ENCODE results near the gene IGF2R.

IGF2R gene

GRCh38 chr6:160049346-160049745 is 80.5 kb downstream of the IGF2R start:
- no peak for DNase-seq (ENCODE audit: low spot score)

DNA sequence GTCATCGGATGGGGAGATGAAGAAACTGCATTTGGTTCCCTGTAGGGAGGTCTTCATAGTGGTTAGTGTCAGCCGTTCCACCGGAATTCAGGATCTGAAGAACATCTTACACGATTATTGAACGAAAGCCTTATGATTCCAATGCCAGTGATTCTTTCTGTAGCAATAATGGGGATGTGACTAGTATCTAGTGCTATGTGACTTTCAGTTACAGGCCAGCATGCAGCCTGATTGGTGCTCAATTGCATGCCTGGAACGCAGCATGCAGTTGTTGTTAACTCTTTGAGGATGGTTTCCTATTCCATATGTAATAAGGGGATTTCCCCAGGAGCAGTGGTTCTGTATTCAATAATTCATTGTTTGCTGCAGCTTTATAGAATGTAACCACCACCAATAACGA is 81.1 kb downstream of the IGF2R start:
- DNase-seq (ENCODE audit: low spot score): no peak

DNA sequence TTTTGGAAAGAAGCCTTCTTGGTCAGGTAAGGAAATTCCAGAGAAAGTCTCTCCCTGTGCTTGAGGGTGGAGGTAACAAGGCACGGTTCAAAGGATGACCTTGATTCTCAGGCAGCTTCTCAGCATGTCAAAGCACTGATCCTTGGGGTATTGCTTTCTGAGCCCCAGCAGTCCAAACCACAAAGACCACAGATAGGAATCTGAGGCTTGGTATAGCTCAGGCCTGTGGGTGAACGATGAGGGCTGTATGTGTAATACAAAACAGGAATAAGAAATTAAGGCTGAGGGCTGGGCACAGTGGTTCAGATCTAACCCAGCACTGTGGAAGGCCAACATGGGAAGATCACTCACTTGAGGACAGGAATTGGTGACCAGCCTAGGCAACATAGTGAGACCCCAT is 82.5 kb downstream of the IGF2R start:
- no peak for DNase-seq (ENCODE audit: low spot score)

DNA sequence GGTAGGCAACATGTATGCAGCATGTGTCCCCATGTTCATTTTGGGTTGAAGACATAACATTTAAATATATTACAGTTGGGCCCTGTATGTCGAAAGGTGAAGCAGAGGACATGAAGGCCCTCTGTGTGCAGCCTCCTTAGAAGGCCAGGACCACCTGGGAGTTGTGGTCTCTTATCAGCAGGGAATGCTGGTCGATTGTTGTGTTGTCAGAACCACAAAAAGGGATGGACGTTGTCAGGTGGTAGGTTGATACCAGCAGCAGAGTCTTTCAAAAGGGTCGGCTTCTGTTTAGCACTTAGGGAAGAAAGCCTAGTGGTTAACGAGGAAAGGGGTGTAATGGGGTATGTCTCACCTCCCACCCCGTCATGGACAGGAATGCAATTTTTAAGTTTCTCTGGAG is 85.4 kb downstream of the IGF2R start:
- no peak for DNase-seq (ENCODE audit: low spot score)

DNA sequence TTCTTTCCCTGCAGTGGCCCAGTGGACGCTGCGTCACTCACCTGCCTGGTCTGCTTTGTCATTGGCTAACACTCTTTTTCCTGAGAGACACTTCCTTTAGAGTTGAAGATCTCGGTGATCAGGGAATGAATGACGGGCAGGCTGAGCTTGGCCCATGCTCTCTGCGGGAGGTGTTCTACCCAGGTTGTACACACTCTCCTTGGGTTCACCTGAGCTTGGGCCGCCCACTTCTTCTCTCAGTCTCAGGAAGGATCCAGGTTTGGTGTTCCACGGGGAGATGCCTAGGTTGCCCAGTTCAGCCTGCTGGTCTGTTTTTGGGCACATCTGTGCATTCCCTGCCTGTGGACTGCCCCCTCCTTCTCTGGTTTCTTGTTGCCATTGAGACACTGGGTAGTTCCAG is 86.0 kb downstream of the IGF2R start:
- DNase-seq (ENCODE audit: low spot score): no peak

DNA sequence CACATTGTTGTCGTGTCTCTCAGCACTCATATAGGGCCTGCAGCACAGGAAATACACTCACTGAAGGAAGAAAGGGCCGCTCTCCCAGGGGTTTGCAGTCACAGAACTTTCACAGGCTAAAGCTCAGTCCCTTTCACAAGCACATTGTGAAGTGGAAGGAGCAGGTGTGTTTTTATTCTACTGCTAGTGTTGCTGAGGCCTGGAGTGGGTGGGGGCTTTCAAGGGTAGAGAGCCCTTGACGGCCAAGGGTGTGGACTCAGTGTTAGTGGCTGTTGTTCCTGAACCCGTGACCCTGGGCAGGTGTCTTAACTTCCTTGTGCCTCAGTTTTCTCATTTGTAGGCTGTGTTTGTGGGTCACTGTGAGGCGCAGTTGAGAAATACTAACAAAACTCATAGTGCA is 86.5 kb downstream of the IGF2R start:
- DNase-seq (ENCODE audit: low spot score): no peak

- DNase-seq (ENCODE audit: low spot score): no peak
Measured at GRCh38 chr6:160055813-160056212, 86.9 kb downstream of the IGF2R start.

DNA sequence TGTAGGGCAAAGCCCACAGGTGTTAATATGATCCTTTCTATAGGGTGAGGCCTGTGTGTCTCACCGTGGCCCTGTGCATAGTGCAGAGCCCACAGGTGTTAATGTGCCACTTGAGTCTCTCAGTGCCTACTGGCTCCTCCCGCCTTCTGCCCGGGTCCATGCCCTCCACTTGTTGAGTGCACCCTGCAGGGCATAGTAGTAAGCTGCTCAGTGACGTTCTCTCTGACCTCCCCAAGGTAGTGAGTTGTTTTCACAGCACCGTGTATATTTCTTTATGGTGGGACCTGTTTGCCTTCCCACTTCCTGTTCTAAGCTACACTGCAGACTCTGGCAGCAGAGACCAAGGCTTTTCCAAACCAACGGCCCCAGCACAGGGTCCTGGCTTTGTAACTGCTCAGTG is 88.2 kb downstream of the IGF2R start:
- no peak for DNase-seq (ENCODE audit: low spot score)

DNA sequence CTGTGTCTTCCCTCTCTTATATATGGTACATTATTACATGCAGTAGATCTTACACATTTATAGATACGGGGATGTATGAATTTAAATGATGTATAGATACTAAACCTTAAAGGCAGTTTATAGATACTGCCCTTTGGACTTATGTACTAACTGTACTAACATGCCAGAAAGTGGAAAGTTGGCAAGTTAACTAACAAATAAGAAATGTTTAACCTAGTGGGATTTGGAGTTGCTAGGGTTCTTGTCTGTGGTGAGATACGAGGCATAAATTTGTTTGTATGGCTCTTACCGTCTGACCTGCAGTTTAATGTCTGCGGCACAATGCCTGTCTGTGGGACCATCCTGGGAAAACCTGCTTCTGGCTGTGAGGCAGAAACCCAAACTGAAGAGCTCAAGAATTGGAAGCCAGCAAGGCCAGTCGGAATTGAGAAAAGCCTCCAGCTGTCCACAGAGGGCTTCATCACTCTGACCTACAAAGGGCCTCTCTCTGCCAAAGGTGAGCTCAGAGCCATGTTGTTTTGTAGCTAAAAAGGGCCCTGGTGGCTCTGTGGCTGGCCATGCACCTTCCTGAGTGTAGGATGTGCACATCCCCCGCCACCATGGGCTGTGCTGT is 89.8 kb downstream of the IGF2R start:
- no peak for DNase-seq (ENCODE audit: low spot score)

DNA sequence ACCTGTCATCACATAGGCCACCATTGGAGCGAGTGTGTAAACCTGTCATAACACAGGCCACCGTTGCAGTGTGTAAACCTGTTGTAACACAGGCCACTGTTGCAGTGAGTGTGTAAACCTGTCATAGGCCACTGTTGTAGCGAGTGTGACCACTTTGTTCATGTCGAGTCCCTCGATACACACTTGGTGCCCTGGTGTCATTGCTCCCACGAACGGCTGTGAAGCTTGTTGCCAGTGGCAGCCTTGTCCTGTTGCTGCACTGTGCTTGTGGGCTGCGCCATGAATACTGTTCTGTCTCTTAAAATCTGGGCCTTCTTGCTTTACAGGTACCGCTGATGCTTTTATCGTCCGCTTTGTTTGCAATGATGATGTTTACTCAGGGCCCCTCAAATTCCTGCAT is 91.3 kb downstream of the IGF2R start:
- no peak for DNase-seq (ENCODE audit: low spot score)

DNA sequence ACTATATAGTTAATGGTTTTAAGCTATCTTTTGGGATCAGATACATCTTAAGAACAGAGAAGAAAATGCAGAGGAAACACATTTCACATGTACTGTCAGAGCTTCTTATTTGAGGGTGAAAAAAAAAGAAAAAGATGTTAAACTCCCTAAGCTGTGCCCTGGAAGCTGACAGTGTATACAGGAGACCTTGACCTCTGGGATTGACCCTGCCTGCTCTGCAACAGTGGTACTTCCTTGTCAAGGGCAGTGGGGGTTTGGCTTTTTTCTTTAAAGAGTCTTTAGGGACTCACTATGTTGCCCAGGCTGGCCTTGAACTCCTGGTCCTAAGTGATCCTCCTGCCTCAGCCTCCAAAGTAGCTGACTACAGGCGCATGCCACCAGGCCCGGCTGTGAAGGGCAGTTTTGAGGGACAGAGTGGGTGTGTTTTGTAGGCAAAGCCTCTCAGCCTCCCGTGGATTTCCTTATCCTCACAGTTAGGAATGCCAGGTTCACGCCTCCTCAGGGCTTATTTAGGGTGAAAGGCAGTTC is 92.1 kb downstream of the IGF2R start:
- DNase-seq (ENCODE audit: low spot score): no peak

DNA sequence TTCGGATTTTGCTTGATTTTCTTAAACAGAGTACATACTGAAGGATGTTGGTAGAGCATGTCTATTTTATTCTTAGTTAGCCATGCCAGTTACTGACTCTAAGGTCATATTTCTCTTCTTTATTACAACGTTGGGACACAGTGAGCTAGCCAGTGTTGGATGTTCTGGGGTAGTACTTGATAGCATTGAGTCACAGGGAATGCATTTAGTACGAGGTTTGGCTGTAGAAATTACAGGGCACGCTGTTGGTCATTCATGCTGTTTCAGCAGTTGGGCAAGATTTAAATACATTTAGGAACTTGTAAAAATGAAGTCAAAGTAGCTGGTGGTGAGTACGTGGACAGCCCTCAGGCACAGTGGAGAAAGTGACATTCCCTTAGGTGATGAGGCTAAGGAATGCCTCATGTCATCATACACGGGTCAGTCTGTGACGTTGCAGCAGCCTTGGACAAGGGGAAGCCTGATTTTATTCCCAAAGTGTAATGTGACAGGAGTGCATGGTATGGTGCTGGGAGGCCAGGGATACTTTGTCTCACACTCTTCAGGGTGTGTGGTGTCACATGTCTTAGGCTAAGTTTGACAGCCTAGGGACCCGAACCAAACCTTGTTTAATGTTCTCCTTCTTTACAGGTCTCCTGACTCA is 95.0 kb downstream of the IGF2R start:
- DNase-seq (ENCODE audit: low spot score): no peak

DNA sequence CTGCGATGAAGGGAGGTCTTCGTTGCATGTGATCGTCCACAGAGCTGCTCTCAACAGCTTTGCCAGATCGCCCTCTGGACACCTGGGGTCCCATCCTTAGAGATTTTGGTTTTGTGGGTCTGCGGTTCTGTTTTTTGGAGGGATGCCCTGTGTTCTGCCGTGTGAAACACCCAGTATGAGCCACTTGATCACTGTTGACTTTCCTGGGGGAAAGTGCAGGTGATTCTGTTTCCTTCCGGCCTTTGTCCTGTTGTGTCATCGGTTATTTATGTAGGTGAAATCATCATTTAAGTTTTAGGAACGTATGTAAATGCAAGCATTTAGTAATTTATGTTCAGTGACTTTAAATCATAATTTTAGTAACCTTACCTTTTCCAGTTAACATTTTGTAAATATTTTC is 96.3 kb downstream of the IGF2R start:
- no peak for DNase-seq (ENCODE audit: low spot score)

- DNase-seq (ENCODE audit: low spot score): no peak
Measured at GRCh38 chr6:160067564-160067963, 98.7 kb downstream of the IGF2R start.

DNA sequence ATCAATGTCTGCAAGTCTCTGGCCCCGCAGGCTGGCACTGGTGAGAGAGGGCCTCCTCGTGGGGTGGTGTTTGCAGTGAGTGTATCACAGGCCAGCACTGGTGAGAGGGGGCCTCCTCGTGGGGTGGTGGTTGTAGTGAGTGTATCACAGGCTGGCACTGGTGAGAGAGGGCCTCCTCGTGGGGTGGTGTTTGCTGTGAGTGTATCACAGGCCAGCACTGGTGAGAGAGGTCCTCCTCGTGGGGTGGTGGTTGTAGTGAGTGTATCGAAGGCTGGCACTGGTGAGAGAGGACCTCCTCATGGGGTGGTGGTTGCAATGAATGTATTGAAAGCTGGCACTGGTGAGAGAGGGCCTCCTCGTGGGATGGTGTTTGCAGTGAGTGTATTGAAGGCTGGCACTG is 99.5 kb downstream of the IGF2R start:
- DNase-seq (ENCODE audit: low spot score): no peak

DNA sequence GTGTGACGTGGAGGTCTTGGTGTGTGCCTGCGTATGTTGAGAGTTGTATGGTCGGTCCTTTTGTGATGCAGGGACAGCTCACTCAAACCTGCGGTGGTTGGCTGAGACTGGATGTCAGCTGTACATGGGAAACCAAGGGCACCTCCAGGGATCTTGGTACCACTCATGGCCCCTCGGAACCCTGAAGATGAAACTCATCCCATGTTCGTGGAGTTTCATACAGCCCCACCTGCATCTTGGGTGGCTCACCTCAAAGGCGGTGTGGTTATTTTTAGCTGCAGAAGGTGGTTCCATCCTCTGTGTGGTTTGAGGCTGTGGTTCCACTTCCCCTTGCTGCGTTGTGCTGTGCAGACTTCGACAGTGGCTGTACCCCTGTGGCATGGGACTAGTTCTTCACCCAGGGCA is 100.2 kb downstream of the IGF2R start:
- DNase-seq (ENCODE audit: low spot score): no peak

DNA sequence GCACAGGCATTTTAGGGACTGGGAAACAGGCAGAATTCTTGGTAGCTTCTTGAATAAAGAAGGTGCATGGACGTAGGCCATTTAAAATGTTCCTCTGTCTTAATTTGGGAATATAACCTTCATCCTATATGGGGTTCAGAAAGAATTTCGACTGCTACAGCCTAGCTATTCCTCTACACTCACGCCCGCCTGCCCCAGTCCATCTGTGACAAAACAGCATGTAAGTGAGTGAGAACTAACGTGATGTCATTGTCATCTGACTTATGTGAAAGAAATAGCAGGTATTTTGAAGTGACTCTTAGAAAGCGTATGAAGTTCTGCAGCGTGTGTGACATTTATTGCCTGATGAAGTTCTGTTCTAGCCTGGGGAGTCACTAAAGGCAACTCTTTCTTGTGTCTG is 100.6 kb downstream of the IGF2R start:
- no peak for DNase-seq (ENCODE audit: low spot score)

DNA sequence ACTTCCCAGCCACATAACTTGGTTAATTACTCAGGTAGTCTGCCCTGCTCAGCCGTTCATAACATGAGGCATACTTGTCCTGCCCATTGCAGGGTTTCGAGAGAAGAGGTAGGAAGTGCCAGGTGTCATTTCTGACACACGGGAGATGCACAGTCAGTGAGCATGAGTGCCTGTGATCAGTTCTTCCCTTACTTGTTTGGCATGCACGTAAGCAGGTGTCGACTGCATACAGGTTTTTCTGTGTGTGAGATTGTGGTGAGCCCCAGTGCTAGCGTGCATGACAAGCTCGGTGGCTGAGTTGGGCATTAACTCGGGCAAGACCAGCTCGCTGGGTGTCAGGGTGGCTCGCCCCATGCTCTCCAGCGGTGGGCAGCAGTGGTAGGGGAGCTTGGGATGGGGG is 101.5 kb downstream of the IGF2R start:
- no peak for DNase-seq (ENCODE audit: low spot score)

- DNase-seq (ENCODE audit: low spot score): no peak
Measured at GRCh38 chr6:160070831-160071230, 101.9 kb downstream of the IGF2R start.

DNA sequence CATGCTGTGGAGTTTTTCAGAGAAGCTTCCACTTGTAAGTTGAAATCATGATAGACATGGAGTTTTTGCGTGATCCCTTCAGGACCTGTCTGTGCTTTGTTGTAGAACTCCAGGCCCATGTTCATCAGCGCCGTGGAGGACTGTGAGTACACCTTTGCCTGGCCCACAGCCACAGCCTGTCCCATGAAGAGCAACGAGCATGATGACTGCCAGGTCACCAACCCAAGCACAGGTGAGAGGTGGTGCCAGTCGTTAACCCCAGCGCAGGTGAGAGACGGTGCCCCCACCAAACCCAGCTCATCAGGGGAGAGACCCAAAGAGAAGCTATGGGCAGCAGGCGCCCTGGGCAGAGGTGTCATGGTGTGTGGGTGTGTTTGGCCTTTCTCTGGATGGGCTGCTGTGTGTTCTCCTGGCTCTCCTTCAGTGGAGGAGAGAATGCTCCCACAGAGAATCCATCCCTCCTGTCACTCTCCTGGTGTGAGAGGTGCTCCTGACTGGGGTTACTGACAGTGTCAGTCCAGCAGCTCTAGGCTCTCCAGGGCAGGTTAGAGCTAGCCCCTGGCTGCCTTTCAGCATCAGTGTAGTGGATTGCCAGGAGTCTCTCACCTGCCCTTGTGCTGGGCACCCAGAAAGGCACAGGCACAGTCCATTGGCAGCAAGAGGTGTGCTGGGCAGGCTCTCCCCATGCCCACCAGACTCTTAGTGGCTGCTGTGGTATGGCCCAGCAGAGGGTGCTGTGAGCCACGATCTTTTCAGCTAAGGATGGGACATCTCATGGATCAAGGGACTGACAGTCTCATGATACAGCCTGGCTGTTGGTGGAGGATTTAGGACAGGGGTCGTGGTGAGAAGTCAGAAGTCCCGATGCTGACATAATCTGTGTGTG is 103.2 kb downstream of the IGF2R start:
- DNase-seq (ENCODE audit: low spot score): peak; percentile 36

DNA sequence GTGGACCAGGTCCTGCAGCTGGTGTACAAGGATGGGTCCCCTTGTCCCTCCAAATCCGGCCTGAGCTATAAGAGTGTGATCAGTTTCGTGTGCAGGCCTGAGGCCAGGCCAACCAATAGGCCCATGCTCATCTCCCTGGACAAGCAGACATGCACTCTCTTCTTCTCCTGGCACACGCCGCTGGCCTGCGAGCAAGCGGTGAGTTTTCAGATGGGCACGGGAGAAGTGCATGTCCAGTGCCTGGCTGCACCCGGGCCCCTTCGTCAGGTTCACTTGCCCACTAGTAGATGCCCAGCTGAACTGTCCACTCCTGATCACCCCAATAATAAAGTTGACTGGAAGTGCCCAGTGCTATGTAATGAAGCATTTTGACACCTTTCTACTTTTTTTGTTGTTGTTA is 104.4 kb downstream of the IGF2R start:
- DNase-seq (ENCODE audit: low spot score): no peak

- DNase-seq (ENCODE audit: low spot score): no peak
Measured at GRCh38 chr6:160076009-160076408, 107.1 kb downstream of the IGF2R start.

DNA sequence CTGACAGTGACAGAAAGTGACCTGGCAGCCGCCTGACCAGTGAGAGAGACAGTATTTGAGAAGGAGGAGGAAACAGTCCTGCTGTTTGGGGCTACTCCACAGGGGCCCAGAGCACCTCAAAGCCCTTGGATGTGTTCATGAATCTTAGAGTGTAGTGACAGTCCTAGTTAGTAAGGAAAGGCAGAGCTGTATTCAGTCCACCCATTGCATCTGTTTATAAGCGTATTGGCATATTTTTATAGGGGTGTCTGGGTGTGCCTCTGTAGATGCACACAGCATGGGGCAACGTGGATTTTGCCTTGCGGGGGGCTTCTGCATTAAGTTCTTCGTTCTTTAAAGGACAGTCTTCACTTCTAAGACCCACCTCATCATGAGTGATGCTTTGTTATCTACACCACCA is 108.1 kb downstream of the IGF2R start:
- DNase-seq (ENCODE audit: low spot score): no peak
